Panc1 (cell line): ENCODE results near the gene ACP2.

ENCODE experiments used
- TF ChIP-seq, protein P1 (sequence below): fragments of 450-650 bp; IDR thresholded peaks from 2 replicates; pipeline ENCODE4 v1.5.1; 2017; ENCODE audit warnings: mild to moderate bottlenecking
- TF ChIP-seq, protein P2 (sequence below), 2 experiments: IDR thresholded peaks; 2 replicates each; pipeline ENCODE4 v1.6.1; 2011 to 2012; ENCODE audit warnings: low read depth in 2 of 2, control low read depth in 1 of 2, low read length in 1 of 2, mild to moderate bottlenecking in 1 of 2, moderate library complexity in 1 of 2; ENCODE audit not compliant: insufficient read depth in 1 of 2

DNA sequence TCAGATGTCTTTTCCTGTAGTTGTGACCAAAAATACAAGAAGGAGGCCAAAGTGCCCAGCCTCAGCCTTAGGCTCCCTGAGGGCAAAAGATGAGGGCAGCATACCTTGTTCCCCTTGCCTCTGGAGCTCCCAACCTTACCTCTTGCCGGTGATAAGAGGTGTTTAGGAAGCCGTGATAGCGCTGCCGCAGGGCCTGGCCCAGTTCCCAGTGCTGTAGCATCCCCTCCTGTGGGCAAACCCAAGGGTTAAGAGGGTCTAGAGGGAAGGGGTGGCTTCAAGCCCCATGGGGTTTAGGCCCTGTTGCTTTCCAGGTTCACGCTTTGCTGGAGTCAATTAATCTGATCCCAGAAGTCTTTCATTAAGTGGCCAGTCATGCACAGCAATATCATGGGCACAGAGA, 1.1 kb downstream of the ACP2 start:
- TF ChIP-seq, protein P1, sequence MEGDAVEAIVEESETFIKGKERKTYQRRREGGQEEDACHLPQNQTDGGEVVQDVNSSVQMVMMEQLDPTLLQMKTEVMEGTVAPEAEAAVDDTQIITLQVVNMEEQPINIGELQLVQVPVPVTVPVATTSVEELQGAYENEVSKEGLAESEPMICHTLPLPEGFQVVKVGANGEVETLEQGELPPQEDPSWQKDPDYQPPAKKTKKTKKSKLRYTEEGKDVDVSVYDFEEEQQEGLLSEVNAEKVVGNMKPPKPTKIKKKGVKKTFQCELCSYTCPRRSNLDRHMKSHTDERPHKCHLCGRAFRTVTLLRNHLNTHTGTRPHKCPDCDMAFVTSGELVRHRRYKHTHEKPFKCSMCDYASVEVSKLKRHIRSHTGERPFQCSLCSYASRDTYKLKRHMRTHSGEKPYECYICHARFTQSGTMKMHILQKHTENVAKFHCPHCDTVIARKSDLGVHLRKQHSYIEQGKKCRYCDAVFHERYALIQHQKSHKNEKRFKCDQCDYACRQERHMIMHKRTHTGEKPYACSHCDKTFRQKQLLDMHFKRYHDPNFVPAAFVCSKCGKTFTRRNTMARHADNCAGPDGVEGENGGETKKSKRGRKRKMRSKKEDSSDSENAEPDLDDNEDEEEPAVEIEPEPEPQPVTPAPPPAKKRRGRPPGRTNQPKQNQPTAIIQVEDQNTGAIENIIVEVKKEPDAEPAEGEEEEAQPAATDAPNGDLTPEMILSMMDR: no peak
- TF ChIP-seq, protein P2, sequence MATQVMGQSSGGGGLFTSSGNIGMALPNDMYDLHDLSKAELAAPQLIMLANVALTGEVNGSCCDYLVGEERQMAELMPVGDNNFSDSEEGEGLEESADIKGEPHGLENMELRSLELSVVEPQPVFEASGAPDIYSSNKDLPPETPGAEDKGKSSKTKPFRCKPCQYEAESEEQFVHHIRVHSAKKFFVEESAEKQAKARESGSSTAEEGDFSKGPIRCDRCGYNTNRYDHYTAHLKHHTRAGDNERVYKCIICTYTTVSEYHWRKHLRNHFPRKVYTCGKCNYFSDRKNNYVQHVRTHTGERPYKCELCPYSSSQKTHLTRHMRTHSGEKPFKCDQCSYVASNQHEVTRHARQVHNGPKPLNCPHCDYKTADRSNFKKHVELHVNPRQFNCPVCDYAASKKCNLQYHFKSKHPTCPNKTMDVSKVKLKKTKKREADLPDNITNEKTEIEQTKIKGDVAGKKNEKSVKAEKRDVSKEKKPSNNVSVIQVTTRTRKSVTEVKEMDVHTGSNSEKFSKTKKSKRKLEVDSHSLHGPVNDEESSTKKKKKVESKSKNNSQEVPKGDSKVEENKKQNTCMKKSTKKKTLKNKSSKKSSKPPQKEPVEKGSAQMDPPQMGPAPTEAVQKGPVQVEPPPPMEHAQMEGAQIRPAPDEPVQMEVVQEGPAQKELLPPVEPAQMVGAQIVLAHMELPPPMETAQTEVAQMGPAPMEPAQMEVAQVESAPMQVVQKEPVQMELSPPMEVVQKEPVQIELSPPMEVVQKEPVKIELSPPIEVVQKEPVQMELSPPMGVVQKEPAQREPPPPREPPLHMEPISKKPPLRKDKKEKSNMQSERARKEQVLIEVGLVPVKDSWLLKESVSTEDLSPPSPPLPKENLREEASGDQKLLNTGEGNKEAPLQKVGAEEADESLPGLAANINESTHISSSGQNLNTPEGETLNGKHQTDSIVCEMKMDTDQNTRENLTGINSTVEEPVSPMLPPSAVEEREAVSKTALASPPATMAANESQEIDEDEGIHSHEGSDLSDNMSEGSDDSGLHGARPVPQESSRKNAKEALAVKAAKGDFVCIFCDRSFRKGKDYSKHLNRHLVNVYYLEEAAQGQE (IDR thresholded peaks at IDR 0.05; ENCODE audit: insufficient read depth in 1 of 2, low read depth in 2 of 2, low read length in 1 of 2): no peak
